Trophoblast cell (in vitro differentiated cells and primary cell): ENCODE data around the gene NT5DC1.

ENCODE experiments used
- DNase-seq, 2 donors: peaks; one replicate each; pipeline ENCODE4 v3.0.0-alpha.2; 2016
- H2AFZ ChIP-seq: 2 replicates; pipeline ENCODE4 v1.6.1; 2013; ENCODE audit warnings: low read length, moderate library complexity, mild to moderate bottlenecking; ENCODE audit not compliant: insufficient read depth, poor library complexity
- H2AK5ac ChIP-seq: 2 replicates; pipeline ENCODE4 v1.6.1; 2013; ENCODE audit warnings: mild to moderate bottlenecking, low read length
- H2BK120ac ChIP-seq: 2 replicates; pipeline ENCODE4 v1.6.1; 2013; ENCODE audit warnings: low read length, mild to moderate bottlenecking, moderate library complexity; ENCODE audit not compliant: insufficient read depth, poor library complexity
- H2BK12ac ChIP-seq: 2 replicates; pipeline ENCODE4 v1.6.1; 2013; ENCODE audit warnings: mild to moderate bottlenecking, low read length, moderate library complexity
- H2BK5ac ChIP-seq: 2 replicates; pipeline ENCODE4 v1.6.1; 2013; ENCODE audit warnings: low read length, low read depth, moderate library complexity, mild to moderate bottlenecking; ENCODE audit not compliant: poor library complexity
- H3K14ac ChIP-seq: 2 replicates; pipeline ENCODE4 v1.6.1; 2013; ENCODE audit warnings: mild to moderate bottlenecking, low read length
- H3K18ac ChIP-seq: 2 replicates; pipeline ENCODE4 v1.6.1; 2013; ENCODE audit warnings: mild to moderate bottlenecking, low read length
- H3K23ac ChIP-seq: 2 replicates; pipeline ENCODE4 v1.6.1; 2013; ENCODE audit warnings: low read length
- H3K27ac ChIP-seq: 2 replicates; pipeline ENCODE4 v1.5.1; 2013; ENCODE audit warnings: low read depth, mild to moderate bottlenecking, inconsistent platforms, low read length, moderate library complexity
- H3K27me3 ChIP-seq: 2 replicates; pipeline ENCODE4 v1.6.1; 2013; ENCODE audit warnings: inconsistent platforms, mild to moderate bottlenecking, low read length, moderate library complexity; ENCODE audit not compliant: insufficient read depth
- H3K36me3 ChIP-seq, 2 experiments: 1 replicate in 1 of 2; 2 replicates in 1 of 2; pipeline ENCODE4 v1.6.1; 2013; ENCODE audit warnings: low read length in 2 of 2, mild to moderate bottlenecking in 2 of 2, moderate library complexity in 1 of 2; ENCODE audit not compliant: insufficient read depth in 2 of 2, control insufficient read depth in 1 of 2
- H3K4ac ChIP-seq: 2 replicates; pipeline ENCODE4 v1.6.1; 2013; ENCODE audit warnings: low read depth, mild to moderate bottlenecking, low read length, moderate library complexity
- H3K4me1 ChIP-seq, 2 experiments: 1 replicate in 1 of 2; 2 replicates in 1 of 2; pipeline ENCODE4 v1.6.1; 2013; ENCODE audit warnings: low read length in 2 of 2, mild to moderate bottlenecking in 2 of 2, moderate library complexity in 1 of 2; ENCODE audit not compliant: insufficient read depth in 2 of 2, control insufficient read depth in 1 of 2
- H3K4me2 ChIP-seq: 2 replicates; pipeline ENCODE4 v1.6.1; 2013; ENCODE audit warnings: inconsistent platforms, mild to moderate bottlenecking, low read length, moderate library complexity
- H3K4me3 ChIP-seq: 2 replicates; pipeline ENCODE4 v1.5.1; 2013; ENCODE audit warnings: mild to moderate bottlenecking, low read depth, low read length, inconsistent platforms
- H3K79me1 ChIP-seq: one replicate; pipeline ENCODE4 v1.6.1; 2013; ENCODE audit warnings: low read length
- H3K79me2 ChIP-seq: 2 replicates; pipeline ENCODE4 v1.6.1; 2013; ENCODE audit warnings: low read length, mild to moderate bottlenecking; ENCODE audit not compliant: control insufficient read depth, insufficient read depth, poor library complexity
- H3K9ac ChIP-seq: 2 replicates; pipeline ENCODE4 v1.6.1; 2013; ENCODE audit warnings: mild to moderate bottlenecking, low read length
- H3K9me3 ChIP-seq: 2 replicates; pipeline ENCODE4 v1.6.1; 2013; ENCODE audit warnings: low read depth, mild to moderate bottlenecking, control low read depth, inconsistent platforms, low read length; ENCODE audit not compliant: insufficient read depth
- H4K12ac ChIP-seq: 2 replicates; pipeline ENCODE4 v1.6.1; 2013; ENCODE audit warnings: low read depth, mild to moderate bottlenecking, low read length, moderate library complexity
- H4K8ac ChIP-seq: 2 replicates; pipeline ENCODE4 v1.6.1; 2013; ENCODE audit warnings: low read depth, mild to moderate bottlenecking, low read length, moderate library complexity
- H4K91ac ChIP-seq: one replicate; pipeline ENCODE4 v1.6.1; 2013; ENCODE audit warnings: low read depth, mild to moderate bottlenecking, low read length, moderate library complexity
- WGBS: extraction: QIAGEN DNeasy Blood & Tissue Kit; methylation state at CpG from one replicate; pipeline ENCODE4 v1.1.7; 2013; ENCODE audit warnings: missing lambda C conversion rate; ENCODE audit not compliant: insufficient read length, insufficient coverage; ENCODE audit errors: extremely low coverage; 5-methylcytosine and 5-hydroxymethylcytosine counted together

Gene NT5DC1

GRCh38 chr6:116292553-116292952, 191.9 kb downstream of the NT5DC1 start:
- Histone ChIP-seq H3K36me3 (no peaks in the 10 kb centered on the region), H4K12ac (no peak overlapping the region), H2AK5ac (no peak overlapping the region), H3K14ac (no peak overlapping the region), H4K8ac (no peak overlapping the region), H2BK5ac (no peak overlapping the region), H3K79me2 (no peaks in the 10 kb centered on the region), H3K18ac (no peak overlapping the region), H2BK12ac (no peak overlapping the region), H3K4me2 (no peak overlapping the region), H3K4ac (no peak overlapping the region), H3K9me3 (no peaks in the 10 kb centered on the region), H2AFZ (no peak overlapping the region), H3K4me1 (no peaks in the 10 kb centered on the region), H3K23ac (no peak overlapping the region), H3K4me3 (no peak overlapping the region), H3K79me1 (no peaks in the 10 kb centered on the region), H3K9ac (no peak overlapping the region), H2BK120ac (no peak overlapping the region), H4K91ac (no peak overlapping the region), H3K27me3 (no peaks in the 10 kb centered on the region), H3K27ac (no peak overlapping the region)
- DNase-seq, result no peak
- WGBS, result no CpG with 5 or more reads among the region's 1 CpG

DNA sequence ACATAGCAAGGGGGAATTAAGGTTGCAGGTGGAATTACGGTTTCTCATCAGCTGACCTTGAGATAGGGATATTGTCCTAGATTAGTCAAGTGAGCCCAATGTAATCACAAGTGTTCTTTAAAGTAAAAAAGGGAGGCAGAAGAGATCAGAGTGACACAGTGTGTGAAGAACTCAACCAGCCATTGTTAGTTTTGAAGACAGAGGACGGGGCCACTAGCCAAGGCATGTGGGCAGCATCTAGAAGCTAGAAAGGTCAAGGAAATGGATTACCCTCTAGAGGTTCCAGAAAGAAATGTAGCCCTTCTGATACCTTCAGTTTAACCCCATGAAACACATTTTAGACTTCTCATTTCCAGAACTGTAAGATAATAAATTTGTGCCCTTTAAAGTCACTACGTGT, 197.6 kb downstream of the NT5DC1 start:
- Histone ChIP-seq H3K14ac (no peak overlapping the region), H3K79me1 (no peaks in the 10 kb centered on the region), H4K12ac (no peak overlapping the region), H3K9ac (no peak overlapping the region), H3K4me1 (no peaks in the 10 kb centered on the region), H3K36me3 (no peaks in the 10 kb centered on the region), H3K27me3 (no peaks in the 10 kb centered on the region), H4K8ac (no peak overlapping the region), H3K23ac (no peak overlapping the region), H2BK12ac (no peak overlapping the region), H3K4me2 (no peak overlapping the region), H3K4me3 (no peak overlapping the region), H3K18ac (no peak overlapping the region), H3K27ac (no peak overlapping the region), H2BK120ac (no peak overlapping the region), H2AK5ac (no peak overlapping the region), H3K9me3 (no peaks in the 10 kb centered on the region), H4K91ac (no peak overlapping the region), H2BK5ac (no peak overlapping the region), H3K79me2 (no peaks in the 10 kb centered on the region), H3K4ac (no peak overlapping the region), H2AFZ (no peak overlapping the region)
- no CpG with 5 or more reads among the region's 3 CpGs for WGBS
- no peak for DNase-seq

DNA sequence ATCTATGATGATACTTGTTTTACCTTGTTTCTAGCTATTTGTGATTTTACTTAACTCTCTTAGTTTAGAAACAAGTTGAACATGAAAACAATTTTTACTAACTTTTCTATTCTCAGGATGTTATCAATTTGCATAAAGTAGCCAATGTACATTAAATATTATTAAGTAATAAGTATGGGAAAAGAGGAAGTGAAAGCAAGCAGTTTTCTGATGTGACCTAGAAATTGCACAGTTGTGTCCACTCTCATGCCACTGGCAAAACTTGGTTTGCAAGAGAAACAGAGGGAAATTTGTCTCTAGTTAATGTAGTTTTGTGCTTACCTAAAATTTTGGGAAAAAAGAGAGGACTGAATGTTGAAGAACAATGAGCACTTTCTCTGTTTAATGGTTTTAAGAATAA, 198.3 kb downstream of the NT5DC1 start:
- Histone ChIP-seq H2BK5ac (no peak overlapping the region), H3K36me3 (no peaks in the 10 kb centered on the region), H3K27ac (no peak overlapping the region), H4K12ac (no peak overlapping the region), H3K23ac (no peak overlapping the region), H2AK5ac (no peak overlapping the region), H2BK12ac (no peak overlapping the region), H3K18ac (no peak overlapping the region), H3K14ac (no peak overlapping the region), H3K4me1 (no peaks in the 10 kb centered on the region), H3K4me2 (no peak overlapping the region), H3K79me1 (no peaks in the 10 kb centered on the region), H3K9ac (no peak overlapping the region), H3K4ac (no peak overlapping the region), H3K27me3 (no peaks in the 10 kb centered on the region), H2AFZ (no peak overlapping the region), H4K8ac (no peak overlapping the region), H4K91ac (no peak overlapping the region), H2BK120ac (no peak overlapping the region), H3K4me3 (no peak overlapping the region), H3K9me3 (no peaks in the 10 kb centered on the region), H3K79me2 (no peaks in the 10 kb centered on the region)
- DNase-seq, result no peak
